CD8-positive, alpha-beta memory T cell (primary cell): ENCODE data around the gene CDH22. TPM values are rescaled to one million over a fixed set of nuclear protein-coding genes. Genes with fewer than 3 reads are reported as not detected.

Experiments used
- CTCF ChIA-PET: fragments of 350-600 bp; sonication (Branson Sonifier 250); formaldehyde crosslinking; loops from one replicate; lab custom pipeline; 2021; ENCODE audit warnings: antibody characterized with exemption; lab: Charles Lee
- POLR2A ChIA-PET: fragments of 350-600 bp; sonication (Branson Sonifier 250); formaldehyde crosslinking; loops from one replicate; lab custom pipeline; 2021; ENCODE audit warnings: antibody characterized with exemption; lab: Charles Lee
- DNase-seq, 5 donors: peaks; one replicate each; pipeline versions ENCODE4 v3.0.0 to v3.0.0-alpha.2; 2020 to 2022; ENCODE audit warnings: mixed read lengths in 1 of 5
- H3K27ac ChIP-seq: one replicate; pipeline ENCODE4 v1.7.0; 2013; ENCODE audit warnings: low read depth, mild to moderate bottlenecking, low read length, moderate library complexity
- H3K27me3 ChIP-seq: 2 replicates; pipeline ENCODE4 v1.7.0; 2013; ENCODE audit warnings: low read length, mild to moderate bottlenecking; ENCODE audit not compliant: insufficient read depth, poor library complexity, severe bottlenecking
- H3K36me3 ChIP-seq: 2 replicates; pipeline ENCODE4 v1.7.0; 2013; ENCODE audit warnings: mild to moderate bottlenecking, low read length, moderate library complexity; ENCODE audit not compliant: insufficient read depth
- H3K4me1 ChIP-seq: 2 replicates; pipeline ENCODE4 v1.7.0; 2013; ENCODE audit warnings: mild to moderate bottlenecking, low read length, moderate library complexity; ENCODE audit not compliant: insufficient read depth
- H3K4me3 ChIP-seq: 2 replicates; pipeline ENCODE4 v1.7.0; 2013; ENCODE audit warnings: mild to moderate bottlenecking, low read length
- H3K9me3 ChIP-seq: 2 replicates; pipeline ENCODE4 v1.7.0; 2013; ENCODE audit warnings: mild to moderate bottlenecking, low read length
- H3K27ac Mint-ChIP-seq, 8 donors: one replicate each; pipeline ENCODE4 v1.8.0; 2020 to 2021; ENCODE audit warnings: mixed read lengths in 8 of 8, mild to moderate bottlenecking in 6 of 8, inconsistent platforms in 3 of 8, moderate library complexity in 3 of 8
- H3K27me3 Mint-ChIP-seq, 2 donors: one replicate each; pipeline ENCODE4 v1.8.0; 2020 to 2021; ENCODE audit warnings: mixed read lengths in 2 of 2, mild to moderate bottlenecking in 1 of 2, moderate library complexity in 1 of 2
- H3K36me3 Mint-ChIP-seq, 3 donors: one replicate each; pipeline ENCODE4 v1.8.0; 2020 to 2021; ENCODE audit warnings: mixed read lengths in 3 of 3, inconsistent platforms in 1 of 3, mild to moderate bottlenecking in 1 of 3
- H3K4me1 Mint-ChIP-seq, 3 donors: one replicate each; pipeline ENCODE4 v1.8.0; 2020 to 2021; ENCODE audit warnings: mixed read lengths in 3 of 3, inconsistent platforms in 1 of 3, mild to moderate bottlenecking in 1 of 3
- H3K4me3 Mint-ChIP-seq, 7 donors: one replicate each; pipeline ENCODE4 v1.8.0; 2020 to 2021; ENCODE audit warnings: mixed read lengths in 7 of 7, mild to moderate bottlenecking in 6 of 7, moderate library complexity in 4 of 7, inconsistent platforms in 2 of 7
- H3K9me3 Mint-ChIP-seq, 5 donors: one replicate each; pipeline ENCODE4 v1.8.0; 2020 to 2022; ENCODE audit warnings: mixed read lengths in 5 of 5, mild to moderate bottlenecking in 3 of 5, moderate library complexity in 2 of 5, inconsistent platforms in 1 of 5
- polyA plus RNA-seq: library from polyadenylated mRNA; unstranded; fragments of 300-500 nt; fragmentation: Illumina TruSeq; gene quantifications from one replicate; pipeline ENCODE4 v1.2.3, GENCODE V29; 2021
- total RNA-seq, 2 experiments: library from RNA; stranded (reverse); gene quantifications; one replicate each; pipeline ENCODE4 v1.2.3, GENCODE V29; 2021

Gene CDH22
- total and polyA plus RNA-seq, 3 experiments from 2014 or later = not detected

- Histone ChIP-seq H3K27me3 (peaks cover 51% of the 10 kb centered on the region), H3K9me3 (no peaks in the 10 kb centered on the region), H3K4me1 (peaks cover 11% of the 10 kb centered on the region), H3K4me3 (no peak overlapping the region), H3K27ac (no peak overlapping the region), H3K36me3 (no peaks in the 10 kb centered on the region)
- H3K36me3 Mint-ChIP-seq = no peaks in the 10 kb centered on the region
- POLR2A ChIA-PET = no interaction called here
- H3K4me3 Mint-ChIP-seq = peak overlapping the region in 1 of 7 donors; percentile 44
- DNase-seq = peak in 1 of 5 donors; percentile 11
- peaks cover 62 to 82% of the 10 kb centered on the region in 2 donors for H3K27me3 Mint-ChIP-seq
- H3K27ac Mint-ChIP-seq = no peak overlapping the region
- CTCF ChIA-PET = interaction anchor here (2.6 kb wide), 1 partner anchor 7 kb away, joined by 5 read pairs; no protein-coding TSS in a partner anchor
- H3K4me1 Mint-ChIP-seq = peaks cover 8 to 15% (median 14%) of the 10 kb centered on the region in 3 donors
- H3K9me3 Mint-ChIP-seq = peaks cover 0 to 2% (median 0%) of the 10 kb centered on the region in 5 donors
Observed at GRCh38 chr20:46312075-46312944, 4.0 kb upstream of the CDH22 start.

DNA sequence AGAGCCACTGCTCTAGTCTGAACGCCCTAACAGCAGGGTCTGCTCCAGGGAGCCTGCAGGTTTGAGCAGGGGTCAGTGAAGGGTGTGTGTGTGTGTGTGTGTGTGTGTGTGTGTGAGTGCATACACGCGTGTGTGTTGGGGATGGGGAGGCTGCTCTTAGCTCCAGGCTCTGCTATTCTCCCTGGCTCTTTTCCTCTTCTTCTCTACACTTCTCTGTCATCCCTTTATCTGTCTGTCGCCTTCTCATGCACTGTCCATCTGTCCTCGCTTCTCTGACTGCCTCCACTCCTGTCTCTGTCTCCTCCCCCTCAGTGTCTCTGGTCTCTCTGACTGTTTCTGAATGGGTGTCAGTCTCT lies 3.4 kb upstream of the CDH22 start:
- Histone ChIP-seq H3K4me3 (no peak overlapping the region), H3K9me3 (no peaks in the 10 kb centered on the region), H3K27me3 (peaks cover 55% of the 10 kb centered on the region), H3K27ac (no peak overlapping the region), H3K4me1 (peaks cover 11% of the 10 kb centered on the region), H3K36me3 (no peaks in the 10 kb centered on the region)
- ChIA-PET POLR2A (no interaction called here), CTCF (no interaction called here)
- no peak for DNase-seq
- Mint-ChIP-seq H3K4me3 (peak overlapping the region in 1 of 7 donors; percentile 44), H3K36me3 (no peaks in the 10 kb centered on the region), H3K27ac (no peak overlapping the region), H3K9me3 (peaks cover 0 to 2% (median 0%) of the 10 kb centered on the region in 5 donors), H3K27me3 (peaks cover 63 to 80% of the 10 kb centered on the region in 2 donors), H3K4me1 (peaks cover 12 to 20% (median 14%) of the 10 kb centered on the region in 3 donors)

GRCh38 chr20:46311039-46311650 lies 2.8 kb upstream of the CDH22 start:
- CTCF ChIA-PET = no interaction called here

GRCh38 chr20:46309945-46310344 lies 1.6 kb upstream of the CDH22 start:
- Histone ChIP-seq H3K27ac (no peak overlapping the region), H3K27me3 (peaks cover 50% of the 10 kb centered on the region), H3K9me3 (no peaks in the 10 kb centered on the region), H3K4me3 (no peak overlapping the region), H3K4me1 (peaks cover 11% of the 10 kb centered on the region), H3K36me3 (no peaks in the 10 kb centered on the region)
- POLR2A ChIA-PET = no interaction called here
- Mint-ChIP-seq H3K27ac (no peak overlapping the region), H3K9me3 (no peaks in the 10 kb centered on the region), H3K4me1 (peaks cover 13 to 24% (median 14%) of the 10 kb centered on the region in 3 donors), H3K36me3 (no peaks in the 10 kb centered on the region), H3K4me3 (peak overlapping the region; percentile 12 to 82 (median 54)), H3K27me3 (peaks cover 68 to 79% of the 10 kb centered on the region in 2 donors)
- CTCF ChIA-PET = no interaction called here
- DNase-seq = no peak

More at GRCh38 chr20:46311039-46311650, 2.8 kb upstream of the CDH22 start:
- Histone ChIP-seq H3K27ac (no peak overlapping the region), H3K4me1 (peaks cover 11% of the 10 kb centered on the region), H3K4me3 (no peak overlapping the region), H3K36me3 (no peaks in the 10 kb centered on the region), H3K27me3 (peaks cover 58% of the 10 kb centered on the region), H3K9me3 (no peaks in the 10 kb centered on the region)
- Mint-ChIP-seq H3K27me3 (peaks cover 65 to 80% of the 10 kb centered on the region in 2 donors), H3K4me3 (no peak overlapping the region), H3K9me3 (peaks cover 0 to under 1% (median 0%) of the 10 kb centered on the region in 5 donors), H3K27ac (no peak overlapping the region), H3K36me3 (no peaks in the 10 kb centered on the region), H3K4me1 (peaks cover 13 to 24% (median 14%) of the 10 kb centered on the region in 3 donors)
- POLR2A ChIA-PET = no interaction called here
- no peak for DNase-seq

DNA sequence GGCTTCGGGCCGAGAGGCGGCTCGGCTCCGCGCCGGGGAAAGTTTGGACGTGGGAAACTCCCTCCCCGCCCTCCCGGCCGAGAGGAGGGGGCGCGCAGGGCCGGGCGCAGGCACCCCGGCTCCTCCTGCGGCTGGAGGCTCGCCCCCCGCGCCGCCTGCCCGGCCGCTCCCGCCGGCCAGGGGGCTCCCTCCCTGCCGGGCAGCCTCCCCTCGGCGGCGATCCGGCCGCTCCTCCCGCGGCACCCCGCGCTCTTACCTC lies 370 bp downstream of the CDH22 start:
- Histone ChIP-seq H3K27me3 (peaks cover 35% of the 10 kb centered on the region), H3K36me3 (no peaks in the 10 kb centered on the region), H3K9me3 (no peaks in the 10 kb centered on the region), H3K4me3 (no peak overlapping the region), H3K27ac (no peak overlapping the region), H3K4me1 (peaks cover 11% of the 10 kb centered on the region)
- Mint-ChIP-seq H3K4me3 (no peak overlapping the region), H3K4me1 (peaks cover 13 to 24% (median 14%) of the 10 kb centered on the region in 3 donors), H3K27ac (no peak overlapping the region), H3K36me3 (no peaks in the 10 kb centered on the region), H3K27me3 (peaks cover 60 to 79% of the 10 kb centered on the region in 2 donors), H3K9me3 (no peaks in the 10 kb centered on the region)
- ChIA-PET CTCF (interaction anchor here (1.4 kb wide), 2 partner anchors 41 to 81 kb away, joined by 3 read pairs; no protein-coding TSS in a partner anchor), POLR2A (no interaction called here)
- no peak for DNase-seq

- DNase-seq = peak; percentile 65 to 84 (median 70)
- Mint-ChIP-seq H3K4me3 (peak overlapping the region; percentile 39 to 76 (median 52)), H3K9me3 (no peaks in the 10 kb centered on the region), H3K4me1 (peaks cover 13 to 24% (median 13%) of the 10 kb centered on the region in 3 donors), H3K27ac (no peak overlapping the region), H3K36me3 (no peaks in the 10 kb centered on the region), H3K27me3 (peaks cover 61 to 82% of the 10 kb centered on the region in 2 donors)
- ChIA-PET POLR2A (interaction anchor here (1.0 kb wide), 1 partner anchor 99 kb away, joined by 4 read pairs; the partner anchor contains the start of gene ELMO2), CTCF (interaction anchor here (0.8 to 3.5 kb wide), 14 partner anchors 10 to 136 kb away, joined by 3 to 18 read pairs (median 3); no protein-coding TSS in a partner anchor)
- H3K4me3 ChIP-seq = no peak overlapping the region
- no peaks in the 10 kb centered on the region for H3K36me3 ChIP-seq
- no peak overlapping the region for H3K27ac ChIP-seq
- H3K4me1 ChIP-seq = peaks cover 11% of the 10 kb centered on the region
- H3K27me3 ChIP-seq = peaks cover 32% of the 10 kb centered on the region
- no peaks in the 10 kb centered on the region for H3K9me3 ChIP-seq
Observed at GRCh38 chr20:46307139-46307998, 929 bp downstream of the CDH22 start.

- ChIA-PET CTCF (interaction anchor here (0.8 to 3.5 kb wide), 13 partner anchors 10 to 137 kb away, joined by 3 to 18 read pairs (median 3); no protein-coding TSS in a partner anchor), POLR2A (interaction anchor here (1.0 kb wide), 1 partner anchor 100 kb away, joined by 4 read pairs; the partner anchor contains the start of gene ELMO2)
- Histone ChIP-seq H3K9me3 (no peaks in the 10 kb centered on the region), H3K4me3 (no peak overlapping the region), H3K36me3 (no peaks in the 10 kb centered on the region), H3K27me3 (peaks cover 25% of the 10 kb centered on the region), H3K4me1 (peaks cover 5% of the 10 kb centered on the region), H3K27ac (no peak overlapping the region)
- peak overlapping the region; percentile 39 to 76 (median 52) for H3K4me3 Mint-ChIP-seq
- H3K9me3 Mint-ChIP-seq = no peaks in the 10 kb centered on the region
- H3K36me3 Mint-ChIP-seq = no peaks in the 10 kb centered on the region
- H3K27me3 Mint-ChIP-seq = peaks cover 60 to 80% of the 10 kb centered on the region in 2 donors
- DNase-seq = no peak
- no peak overlapping the region for H3K27ac Mint-ChIP-seq
- H3K4me1 Mint-ChIP-seq = peaks cover 7 to 17% (median 10%) of the 10 kb centered on the region in 3 donors
Observed at GRCh38 chr20:46306743-46307138, 1.6 kb downstream of the CDH22 start.
